CD4-positive, CD25-positive, alpha-beta regulatory T cell (primary cell): ENCODE data around the gene TSPYL4. TPM values are rescaled to one million over a fixed set of nuclear protein-coding genes. Genes with fewer than 3 reads are reported as not detected.

Source experiments
- ATAC-seq, 2 donors: fragments of 150-1000 bp; cut with Tn5 transposase; one replicate each; pipeline ENCODE4 v1.10.0; 2021; ENCODE audit warnings: low read depth in 2 of 2, moderate number of reproducible peaks in 2 of 2, moderate library complexity in 1 of 2
- DNase-seq, 3 donors: peaks; one replicate each; pipeline versions ENCODE4 v3.0.0 to v3.0.0-alpha.2; 2012 to 2022; ENCODE audit warnings: mixed read lengths in 1 of 3
- H3K27ac ChIP-seq: one replicate; pipeline ENCODE4 v1.7.0; 2013; ENCODE audit warnings: mild to moderate bottlenecking, low read length; ENCODE audit not compliant: insufficient read depth, poor library complexity, severe bottlenecking
- H3K27me3 ChIP-seq: one replicate; pipeline ENCODE4 v1.7.0; 2013; ENCODE audit warnings: low read length; ENCODE audit not compliant: control insufficient read depth, insufficient read depth
- H3K36me3 ChIP-seq: one replicate; pipeline ENCODE4 v1.7.0; 2013; ENCODE audit warnings: mild to moderate bottlenecking, low read length, moderate library complexity; ENCODE audit not compliant: control insufficient read depth, insufficient read depth
- H3K4me1 ChIP-seq: 2 replicates; pipeline ENCODE4 v1.7.0; 2013; ENCODE audit warnings: mild to moderate bottlenecking, low read length; ENCODE audit not compliant: insufficient read depth, control insufficient read depth, poor library complexity, severe bottlenecking
- H3K4me3 ChIP-seq: one replicate; pipeline ENCODE4 v1.7.0; 2013; ENCODE audit warnings: low read depth, mild to moderate bottlenecking, low read length, moderate library complexity
- H3K9me3 ChIP-seq, 2 experiments: 1 replicate in 1 of 2; 2 replicates in 1 of 2; pipeline ENCODE4 v1.7.0; 2013; ENCODE audit warnings: low read length in 2 of 2, mild to moderate bottlenecking in 1 of 2, moderate library complexity in 1 of 2; ENCODE audit not compliant: control insufficient read depth in 2 of 2
- H3K27ac Mint-ChIP-seq, 3 donors: one replicate each; pipeline ENCODE4 v1.8.0; 2020 to 2022; ENCODE audit warnings: mild to moderate bottlenecking in 3 of 3, mixed read lengths in 3 of 3, moderate library complexity in 2 of 3
- H3K27me3 Mint-ChIP-seq: one replicate; pipeline ENCODE4 v1.8.0; 2022; ENCODE audit warnings: mild to moderate bottlenecking, mixed read lengths
- H3K36me3 Mint-ChIP-seq: one replicate; pipeline ENCODE4 v1.8.0; 2020; ENCODE audit warnings: mixed read lengths
- H3K4me1 Mint-ChIP-seq, 4 donors: one replicate each; pipeline ENCODE4 v1.8.0; 2020 to 2022; ENCODE audit warnings: mixed read lengths in 4 of 4, mild to moderate bottlenecking in 1 of 4
- H3K4me3 Mint-ChIP-seq, 4 donors: one replicate each; pipeline ENCODE4 v1.8.0; 2020 to 2022; ENCODE audit warnings: mild to moderate bottlenecking in 4 of 4, mixed read lengths in 4 of 4, moderate library complexity in 3 of 4
- H3K9me3 Mint-ChIP-seq, 7 donors: one replicate each; pipeline ENCODE4 v1.8.0; 2020 to 2022; ENCODE audit warnings: mixed read lengths in 7 of 7, mild to moderate bottlenecking in 3 of 7, moderate library complexity in 2 of 7
- polyA plus RNA-seq, 4 donors: library from polyadenylated mRNA; unstranded; fragments of 300-500 nt; fragmentation: Illumina TruSeq; gene quantifications; one replicate each; pipeline ENCODE4 v1.2.3, GENCODE V29; 2021
- total RNA-seq: library from RNA; stranded (reverse); gene quantifications from one replicate; pipeline ENCODE4 v1.2.3, GENCODE V29; 2022

TSPYL4 gene
- total and polyA plus RNA-seq, 5 donors from 2014 or later: 11.3 to 40.2 (median 16.8) TPM

DNA sequence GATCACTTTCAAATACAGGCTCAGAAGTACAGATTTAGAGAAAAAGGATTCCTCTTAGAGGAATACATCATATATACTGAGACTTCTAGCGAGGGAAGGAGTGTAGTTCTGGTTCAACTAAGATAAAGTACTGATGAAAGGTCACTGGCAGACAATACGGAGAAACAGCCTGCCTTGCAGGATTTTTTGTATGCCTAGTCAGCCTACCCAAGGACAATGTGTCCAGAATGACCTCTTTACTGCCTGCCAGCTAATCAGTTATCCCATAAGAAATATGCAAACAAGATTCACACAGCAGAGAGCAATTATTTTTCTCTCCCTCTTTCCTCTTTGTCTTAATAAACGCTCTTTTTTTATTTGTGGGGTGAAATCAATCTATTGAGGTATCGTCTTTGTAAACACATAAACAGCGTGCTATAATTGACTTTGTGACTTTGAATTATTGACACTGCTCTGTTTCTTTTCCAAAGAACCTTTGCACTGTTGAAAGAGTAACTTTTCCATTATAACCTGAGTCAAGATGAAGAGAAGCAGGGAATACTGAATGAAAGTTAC lies 1.4 kb upstream of the TSPYL4 start:
- H3K4me3 ChIP-seq: no peak overlapping the region
- ATAC-seq (no peak), DNase-seq (no peak)
- no peak overlapping the region for H3K4me3 Mint-ChIP-seq
- peaks cover 37% of the 10 kb centered on the region for H3K4me1 ChIP-seq
- H3K27me3 ChIP-seq: no peaks in the 10 kb centered on the region
- no peaks in the 10 kb centered on the region for H3K9me3 ChIP-seq
- H3K4me1 Mint-ChIP-seq: peaks cover 3 to 30% (median 20%) of the 10 kb centered on the region in 4 donors
- peaks cover 5% of the 10 kb centered on the region for H3K36me3 Mint-ChIP-seq
- no peaks in the 10 kb centered on the region for H3K9me3 Mint-ChIP-seq
- no peaks in the 10 kb centered on the region for H3K27me3 Mint-ChIP-seq
- H3K36me3 ChIP-seq: no peaks in the 10 kb centered on the region
- H3K27ac Mint-ChIP-seq: no peak overlapping the region
- no peak overlapping the region for H3K27ac ChIP-seq

DNA sequence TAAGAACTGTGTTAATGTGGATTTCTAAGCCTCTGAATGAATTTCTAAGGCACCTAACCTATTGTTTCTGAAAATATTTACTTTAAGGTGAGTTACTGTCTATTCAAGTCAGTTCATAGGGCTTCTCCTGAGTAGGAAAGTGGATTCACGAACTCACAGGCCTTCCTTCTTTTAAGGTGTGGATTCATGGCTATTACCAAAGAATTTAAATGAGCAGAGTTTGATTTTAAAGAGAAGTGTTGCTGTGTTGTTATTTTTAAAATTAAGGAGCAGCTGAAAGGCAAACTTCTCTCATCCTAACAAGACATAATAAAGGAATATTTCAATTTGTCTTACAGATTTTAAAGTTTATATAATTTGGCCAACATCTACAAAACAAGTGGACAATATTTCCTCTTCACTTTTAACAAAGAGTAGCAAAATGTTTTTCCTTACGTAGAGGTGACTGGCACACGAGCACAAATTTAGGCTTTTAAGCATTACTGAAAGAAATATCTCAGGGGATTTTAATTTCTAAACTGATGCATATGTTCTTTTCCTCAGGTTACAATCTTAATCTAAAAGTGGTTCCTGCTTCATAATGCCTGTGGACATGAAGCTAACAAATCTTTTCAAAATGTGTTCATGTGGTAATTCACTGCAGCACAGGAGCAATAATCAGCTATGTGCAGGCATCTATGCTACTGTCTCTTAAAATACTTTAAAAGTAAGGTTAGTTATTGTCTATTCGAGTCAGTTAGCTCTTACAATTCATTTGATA lies 602 bp upstream of the TSPYL4 start:
- H3K4me3 ChIP-seq: peak overlapping the region; percentile 91
- peak overlapping the region; percentile 97 for H3K27ac ChIP-seq
- ATAC-seq: peak; percentile 8 to 18
- Mint-ChIP-seq H3K4me1 (peaks cover 0 to 30% (median 15%) of the 10 kb centered on the region in 4 donors), H3K27ac (no peak overlapping the region), H3K9me3 (no peaks in the 10 kb centered on the region), H3K4me3 (no peak overlapping the region), H3K36me3 (peaks cover 4% of the 10 kb centered on the region), H3K27me3 (no peaks in the 10 kb centered on the region)
- H3K27me3 ChIP-seq: no peaks in the 10 kb centered on the region
- DNase-seq: no peak
- no peaks in the 10 kb centered on the region for H3K36me3 ChIP-seq
- no peaks in the 10 kb centered on the region for H3K9me3 ChIP-seq
- peaks cover 45% of the 10 kb centered on the region for H3K4me1 ChIP-seq

DNA sequence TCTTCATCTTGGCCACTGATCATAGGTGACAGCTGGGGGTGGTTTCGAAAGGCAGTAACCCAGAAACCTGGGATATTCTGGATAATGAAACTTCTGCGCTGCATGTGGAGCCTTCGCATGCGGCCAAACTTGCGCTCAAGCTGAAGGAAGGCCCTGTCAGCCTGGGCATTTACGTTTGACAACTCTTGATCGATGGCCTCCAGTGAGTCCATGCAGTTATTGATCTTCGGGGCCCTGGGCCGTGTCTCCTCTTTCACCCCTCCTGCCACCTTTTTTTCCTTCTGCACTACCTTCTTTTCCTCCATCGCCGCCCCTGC lies 729 bp downstream of the TSPYL4 start:
- Histone ChIP-seq H3K4me3 (peak overlapping the region; percentile 91), H3K9me3 (no peaks in the 10 kb centered on the region), H3K27ac (peak overlapping the region; percentile 97), H3K27me3 (no peaks in the 10 kb centered on the region), H3K36me3 (no peaks in the 10 kb centered on the region), H3K4me1 (peaks cover 45% of the 10 kb centered on the region)
- H3K27me3 Mint-ChIP-seq: no peaks in the 10 kb centered on the region
- no peak overlapping the region for H3K4me3 Mint-ChIP-seq
- no peaks in the 10 kb centered on the region for H3K9me3 Mint-ChIP-seq
- ATAC-seq (no peak), DNase-seq (no peak)
- H3K27ac Mint-ChIP-seq: no peak overlapping the region
- H3K4me1 Mint-ChIP-seq: peaks cover 5 to 40% (median 24%) of the 10 kb centered on the region in 4 donors
- H3K36me3 Mint-ChIP-seq: no peaks in the 10 kb centered on the region

DNA sequence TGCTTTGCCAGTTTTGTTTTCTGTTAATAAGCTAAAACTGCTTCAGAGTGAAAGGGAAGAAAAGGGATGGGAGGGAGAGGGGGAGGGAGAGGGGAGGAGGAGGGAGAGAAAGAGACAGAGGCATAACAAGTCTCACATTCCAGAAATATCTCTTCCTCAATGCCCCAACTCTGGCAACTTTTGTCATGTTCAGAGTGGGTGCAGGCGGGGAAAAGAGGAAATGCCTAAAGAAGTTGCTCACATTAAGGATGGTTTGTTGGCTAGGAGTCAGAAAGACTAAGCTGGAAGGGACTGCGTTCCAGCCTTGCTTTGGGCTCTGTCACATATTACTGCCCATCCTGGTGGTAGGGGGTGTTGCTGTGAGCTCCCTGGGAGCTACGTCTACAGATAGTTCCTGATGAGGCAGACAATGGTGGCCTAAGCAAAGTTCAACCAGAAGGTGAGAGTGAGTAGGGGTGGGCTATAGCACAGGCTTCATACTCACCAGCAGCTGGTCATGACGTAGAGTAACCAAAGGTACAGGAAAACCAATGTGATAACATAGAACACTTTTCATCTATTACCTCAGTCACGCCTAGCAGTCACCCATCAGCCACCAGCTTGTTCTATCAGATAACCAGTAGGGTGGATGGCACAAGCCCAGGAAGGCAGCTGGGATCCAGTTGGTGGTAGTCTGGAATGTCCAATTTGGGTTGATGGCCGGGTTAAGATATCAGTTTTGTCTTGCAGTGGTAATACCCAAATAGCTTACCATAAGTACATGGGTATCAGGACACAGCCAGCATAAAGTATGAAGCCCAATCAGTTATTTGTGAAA lies 2.1 kb downstream of the TSPYL4 start:
- Mint-ChIP-seq H3K27ac (peak overlapping the region in 2 of 3 donors; percentile 41 to 48), H3K9me3 (no peaks in the 10 kb centered on the region), H3K4me1 (peaks cover 8 to 41% (median 26%) of the 10 kb centered on the region in 4 donors), H3K36me3 (no peaks in the 10 kb centered on the region), H3K27me3 (no peaks in the 10 kb centered on the region), H3K4me3 (peak overlapping the region in 2 of 4 donors; percentile 54 to 86)
- Histone ChIP-seq H3K36me3 (no peaks in the 10 kb centered on the region), H3K27ac (no peak overlapping the region), H3K9me3 (no peaks in the 10 kb centered on the region), H3K27me3 (no peaks in the 10 kb centered on the region), H3K4me1 (peaks cover 45% of the 10 kb centered on the region), H3K4me3 (peak overlapping the region; percentile 91)
- DNase-seq: no peak
- ATAC-seq: no peak

DNA sequence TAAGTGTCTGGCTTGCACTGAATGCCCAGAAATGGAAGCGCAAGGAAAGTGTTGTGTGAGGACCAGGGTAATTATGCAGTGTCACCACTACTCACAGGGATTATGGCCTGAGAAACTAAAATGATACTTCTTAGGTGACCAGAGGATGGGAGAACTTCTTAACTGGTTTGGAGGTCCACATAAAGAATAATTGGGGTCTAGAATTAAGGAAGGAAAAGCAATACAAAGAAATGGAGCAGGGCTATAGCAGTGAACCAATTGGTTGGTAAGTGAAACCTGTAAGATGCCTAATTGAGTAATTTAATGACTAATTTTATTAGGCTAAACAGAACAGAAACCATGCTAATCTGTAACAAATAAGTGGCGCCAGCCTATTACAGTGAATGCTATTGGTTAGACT lies 5.3 kb downstream of the TSPYL4 start:
- Histone ChIP-seq H3K27ac (no peak overlapping the region), H3K4me1 (peaks cover 39% of the 10 kb centered on the region), H3K9me3 (no peaks in the 10 kb centered on the region), H3K4me3 (no peak overlapping the region), H3K27me3 (no peaks in the 10 kb centered on the region), H3K36me3 (peaks cover 4% of the 10 kb centered on the region)
- Mint-ChIP-seq H3K36me3 (no peaks in the 10 kb centered on the region), H3K27me3 (no peaks in the 10 kb centered on the region), H3K4me1 (peaks cover 8 to 41% (median 26%) of the 10 kb centered on the region in 4 donors), H3K4me3 (peak overlapping the region in 2 of 4 donors; percentile 19 to 23), H3K9me3 (no peaks in the 10 kb centered on the region), H3K27ac (peak overlapping the region; percentile 23 to 94 (median 30))
- ATAC-seq: no peak
- no peak for DNase-seq

DNA sequence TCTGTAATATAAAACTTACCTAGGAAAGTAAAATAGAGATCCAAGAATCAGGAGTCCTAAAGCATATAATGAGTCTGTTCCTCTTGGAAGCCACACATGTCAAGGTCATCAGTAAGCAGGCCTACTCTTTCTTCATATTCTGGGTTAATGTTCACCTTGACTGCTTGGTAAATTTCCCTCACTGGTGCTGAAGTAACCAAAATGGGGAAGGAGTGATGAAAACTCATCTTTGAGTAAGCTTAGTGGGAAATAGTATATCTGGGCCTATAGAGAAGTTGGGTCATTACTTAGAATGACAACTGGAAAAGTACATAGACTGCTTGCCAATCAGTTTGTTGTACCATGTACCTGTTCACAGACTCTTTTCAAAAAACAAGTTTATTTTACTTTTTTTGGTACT lies 6.6 kb downstream of the TSPYL4 start:
- H3K27me3 Mint-ChIP-seq: no peaks in the 10 kb centered on the region

DNA sequence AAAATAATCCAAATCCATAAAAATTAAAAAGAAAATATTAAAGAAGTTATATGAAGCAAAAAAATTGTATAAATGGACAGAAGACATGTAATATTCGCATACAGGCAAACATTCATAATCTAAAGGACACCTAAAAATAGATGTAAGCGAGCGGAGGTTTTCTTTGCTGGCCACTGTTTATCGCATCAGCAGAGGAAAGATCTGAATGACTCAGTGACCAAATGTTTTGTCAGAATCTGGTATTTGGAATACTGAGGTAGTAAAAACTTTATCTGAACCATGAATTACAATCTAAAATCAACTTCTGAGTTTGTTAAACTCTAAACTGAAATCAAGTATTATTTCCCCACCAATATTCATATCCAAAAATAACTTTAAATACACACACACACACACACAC lies 7.8 kb downstream of the TSPYL4 start:
- Histone ChIP-seq H3K27me3 (no peaks in the 10 kb centered on the region), H3K4me1 (peaks cover 16% of the 10 kb centered on the region), H3K4me3 (no peak overlapping the region), H3K27ac (no peak overlapping the region), H3K9me3 (no peaks in the 10 kb centered on the region), H3K36me3 (peaks cover 4% of the 10 kb centered on the region)
- H3K36me3 Mint-ChIP-seq: no peaks in the 10 kb centered on the region
- H3K9me3 Mint-ChIP-seq: no peaks in the 10 kb centered on the region
- H3K27ac Mint-ChIP-seq: no peak overlapping the region
- peaks cover 8 to 29% (median 18%) of the 10 kb centered on the region in 4 donors for H3K4me1 Mint-ChIP-seq
- DNase-seq: no peak
- no peaks in the 10 kb centered on the region for H3K27me3 Mint-ChIP-seq
- no peak overlapping the region for H3K4me3 Mint-ChIP-seq
- ATAC-seq: no peak

More for the DNA sequence above, 6.6 kb downstream of the TSPYL4 start:
- DNase-seq: no peak
- H3K4me3 ChIP-seq: no peak overlapping the region
- no peak overlapping the region for H3K27ac ChIP-seq
- no peak for ATAC-seq
- H3K36me3 ChIP-seq: peaks cover 4% of the 10 kb centered on the region
- H3K9me3 Mint-ChIP-seq: no peaks in the 10 kb centered on the region
- H3K4me1 Mint-ChIP-seq: peaks cover 8 to 39% (median 24%) of the 10 kb centered on the region in 4 donors
- no peaks in the 10 kb centered on the region for H3K27me3 ChIP-seq
- no peaks in the 10 kb centered on the region for H3K9me3 ChIP-seq
- peak overlapping the region in 1 of 3 donors; percentile 20 for H3K27ac Mint-ChIP-seq
- peaks cover 28% of the 10 kb centered on the region for H3K4me1 ChIP-seq
- no peaks in the 10 kb centered on the region for H3K36me3 Mint-ChIP-seq
- H3K4me3 Mint-ChIP-seq: peak overlapping the region in 1 of 4 donors; percentile 21
